SU-DHL-6 (cell line): ENCODE results near the gene CLCF1.

ENCODE experiments used
- H2AFZ ChIP-seq: fragments of 200-600 bp; sonication (generic); 2 replicates; pipeline ENCODE4 v1.6.1; 2014; ENCODE audit warnings: low read depth, mild to moderate bottlenecking, moderate library complexity, mixed read lengths, antibody characterized with exemption, low read length; ENCODE audit not compliant: severe bottlenecking
- H3F3A ChIP-seq: fragments of 200-600 bp; shearing (Covaris generic); 2 replicates; pipeline ENCODE4 v1.6.0; 2016; ENCODE audit warnings: antibody characterized with exemption, mild to moderate bottlenecking; ENCODE audit not compliant: insufficient read depth
- H3K27ac ChIP-seq: fragments of 200-600 bp; sonication (generic); 2 replicates; pipeline ENCODE4 v1.5.1; 2016; ENCODE audit warnings: low read depth, mild to moderate bottlenecking, low read length, moderate library complexity, mixed read lengths
- H3K27me3 ChIP-seq: fragments of 200-600 bp; sonication (generic), shearing (Covaris generic); 2 replicates; pipeline ENCODE4 v1.6.0; 2014; ENCODE audit warnings: mild to moderate bottlenecking, low read length
- H3K36me3 ChIP-seq: fragments of 200-600 bp; sonication (generic); 2 replicates; pipeline ENCODE4 v1.6.1; 2014; ENCODE audit warnings: mild to moderate bottlenecking, low read length, mixed read lengths
- H3K4me2 ChIP-seq: fragments of 300-600, 200-600 bp; shearing (Covaris generic), sonication (generic); 2 replicates; pipeline ENCODE4 v1.6.0; 2014; ENCODE audit warnings: low read length, low read depth, mild to moderate bottlenecking; ENCODE audit not compliant: poor library complexity, severe bottlenecking
- H3K4me3 ChIP-seq: fragments of 200-600 bp; sonication (generic); 2 replicates; pipeline ENCODE4 v1.5.1; 2014; ENCODE audit warnings: antibody characterized with exemption, low read length, mild to moderate bottlenecking, mixed read lengths; ENCODE audit not compliant: insufficient read depth, poor library complexity, severe bottlenecking
- H3K79me2 ChIP-seq: fragments of 200-600 bp; sonication (generic); 2 replicates; pipeline ENCODE4 v1.6.1; 2014; ENCODE audit warnings: mild to moderate bottlenecking, low read length, moderate library complexity; ENCODE audit not compliant: insufficient read depth
- H3K9ac ChIP-seq: fragments of 200-600 bp; sonication (generic); 2 replicates; pipeline ENCODE4 v1.7.0; 2014; ENCODE audit warnings: mild to moderate bottlenecking, low read length
- H3K9me2 ChIP-seq: fragments of 200-600 bp; sonication (generic); replicated peaks from 2 replicates; pipeline ENCODE4 v1.6.1; 2014; ENCODE audit warnings: low read length; ENCODE audit not compliant: insufficient read depth
- H3K9me3 ChIP-seq: fragments of 200-600 bp; sonication (generic); 2 replicates; pipeline ENCODE4 v1.6.1; 2014; ENCODE audit warnings: low read length, mixed read lengths; ENCODE audit not compliant: insufficient read depth
- H4K20me1 ChIP-seq: fragments of 200-600 bp; sonication (generic); 2 replicates; pipeline ENCODE4 v1.6.1; 2014; ENCODE audit warnings: low read depth, mild to moderate bottlenecking, antibody characterized with exemption, low read length, moderate library complexity, mixed read lengths
- EZH2phosphoT487 ChIP-seq: fragments of 200-600 bp; sonication (generic), shearing (Covaris generic); conservative IDR thresholded peaks from 2 replicates; pipeline ENCODE4 v1.6.1; 2018; ENCODE audit warnings: mild to moderate bottlenecking, antibody characterized with exemption, low read length, moderate library complexity, mixed read lengths
- TF ChIP-seq, protein P1 (sequence below): fragments of 200-600 bp; sonication (generic); IDR thresholded peaks from one replicate; pipeline ENCODE4 v1.5.1; 2017; ENCODE audit warnings: antibody characterized with exemption, mild to moderate bottlenecking, low read length, moderate library complexity; ENCODE audit not compliant: insufficient read depth, poor library complexity, severe bottlenecking

The CLCF1 gene

DNA sequence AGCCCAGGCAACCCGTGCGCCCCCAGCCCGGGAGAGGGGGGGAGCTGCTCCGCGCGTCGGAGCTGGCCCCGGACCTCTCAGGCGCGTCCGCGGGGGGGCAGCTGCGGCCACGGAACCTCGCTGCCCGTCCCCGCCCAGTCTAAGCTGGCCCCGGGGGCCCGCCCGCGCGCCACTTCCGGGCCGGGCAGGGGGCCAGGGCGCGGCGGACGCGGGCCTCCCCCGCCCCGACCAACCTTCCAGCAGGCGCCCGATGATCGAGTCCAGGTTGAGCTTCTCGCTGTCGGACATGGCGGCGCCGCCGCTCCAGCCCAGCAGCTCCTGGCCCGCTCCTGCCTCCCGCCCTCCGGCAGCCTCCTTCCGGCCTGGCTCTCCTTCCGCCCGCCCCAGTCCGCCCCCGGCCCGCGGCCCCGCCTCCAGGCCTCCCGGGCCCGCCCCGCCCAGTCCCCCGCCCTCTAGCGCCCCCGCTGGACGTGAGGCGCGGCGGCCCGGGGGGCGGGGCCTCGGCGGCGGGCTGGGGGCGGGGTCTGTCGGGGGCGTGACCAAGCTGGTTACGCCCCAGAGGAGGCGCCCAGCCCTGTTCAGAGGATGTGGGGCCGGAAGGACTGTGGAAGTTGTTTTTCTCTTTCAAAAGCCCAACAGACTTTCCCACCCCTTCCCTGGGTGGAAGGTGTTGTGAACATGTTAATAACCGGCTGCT is 28.2 kb upstream of the CLCF1 start, which contains the start of gene PPP1CA:
TSS of gene PPP1CA (minus strand) at position 364 of the 697 bp plus-strand sequence. CDS start at position 288, 76 bp downstream.
- Histone ChIP-seq H3K4me2 (peak within 1 kb of the TSS; percentile 86), H3K4me3 (peak within 1 kb of the TSS; percentile 88), H3K27me3 (no peaks in the 10 kb centered on the region), H3K79me2 (peaks cover 15% of the 10 kb centered on the region), H3K9me2 (no peaks in the 10 kb centered on the region), H3K9me3 (no peaks in the 10 kb centered on the region), H3K9ac (peak within 1 kb of the TSS; percentile 99), H3K36me3 (no peaks in the 10 kb centered on the region), H2AFZ (no peak within 1 kb of the TSS), H3F3A (peaks cover 25% of the 10 kb centered on the region), H4K20me1 (no peaks in the 10 kb centered on the region), H3K27ac (peak within 1 kb of the TSS; percentile 87)
- TF ChIP-seq, protein P1, sequence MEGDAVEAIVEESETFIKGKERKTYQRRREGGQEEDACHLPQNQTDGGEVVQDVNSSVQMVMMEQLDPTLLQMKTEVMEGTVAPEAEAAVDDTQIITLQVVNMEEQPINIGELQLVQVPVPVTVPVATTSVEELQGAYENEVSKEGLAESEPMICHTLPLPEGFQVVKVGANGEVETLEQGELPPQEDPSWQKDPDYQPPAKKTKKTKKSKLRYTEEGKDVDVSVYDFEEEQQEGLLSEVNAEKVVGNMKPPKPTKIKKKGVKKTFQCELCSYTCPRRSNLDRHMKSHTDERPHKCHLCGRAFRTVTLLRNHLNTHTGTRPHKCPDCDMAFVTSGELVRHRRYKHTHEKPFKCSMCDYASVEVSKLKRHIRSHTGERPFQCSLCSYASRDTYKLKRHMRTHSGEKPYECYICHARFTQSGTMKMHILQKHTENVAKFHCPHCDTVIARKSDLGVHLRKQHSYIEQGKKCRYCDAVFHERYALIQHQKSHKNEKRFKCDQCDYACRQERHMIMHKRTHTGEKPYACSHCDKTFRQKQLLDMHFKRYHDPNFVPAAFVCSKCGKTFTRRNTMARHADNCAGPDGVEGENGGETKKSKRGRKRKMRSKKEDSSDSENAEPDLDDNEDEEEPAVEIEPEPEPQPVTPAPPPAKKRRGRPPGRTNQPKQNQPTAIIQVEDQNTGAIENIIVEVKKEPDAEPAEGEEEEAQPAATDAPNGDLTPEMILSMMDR, result no peak
- no peak for TF ChIP-seq EZH2phosphoT487

DNA sequence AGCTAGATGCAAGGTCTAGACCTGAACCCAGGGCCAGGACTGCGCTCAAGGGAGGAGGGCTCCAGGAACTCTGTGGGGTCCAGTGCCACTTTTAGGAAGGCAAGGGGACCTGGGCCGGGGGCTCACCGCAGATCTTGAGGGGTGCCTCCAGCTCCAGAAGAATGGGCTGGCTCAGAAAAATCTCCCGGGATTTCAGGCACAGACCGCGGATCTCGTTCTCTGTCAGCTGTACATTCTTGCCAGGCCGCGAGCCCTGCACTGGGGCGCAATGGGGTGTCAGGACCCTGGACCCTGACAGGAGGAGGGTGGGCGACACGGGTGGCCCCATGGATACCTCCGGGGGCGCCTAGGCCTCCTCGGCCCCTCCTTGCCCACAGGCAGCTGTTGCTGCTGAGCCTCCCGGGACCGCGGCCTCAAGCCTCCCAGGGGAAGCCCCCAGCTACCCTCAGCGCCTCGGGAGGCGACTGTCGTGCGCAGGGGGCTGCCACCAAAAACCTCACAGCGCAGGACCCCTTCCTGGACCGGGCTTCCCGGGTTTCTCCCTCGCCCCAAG is 27.6 kb upstream of the CLCF1 start:
- H2AFZ ChIP-seq, result no peak overlapping the region
- peak overlapping the region; percentile 88 for H3K4me3 ChIP-seq
- no peaks in the 10 kb centered on the region for H3K27me3 ChIP-seq
- H3K9me2 ChIP-seq, result no peaks in the 10 kb centered on the region
- no peaks in the 10 kb centered on the region for H4K20me1 ChIP-seq
- no peak for TF ChIP-seq EZH2phosphoT487
- TF ChIP-seq, protein P1, result no peak
- peaks cover 25% of the 10 kb centered on the region for H3F3A ChIP-seq
- peak overlapping the region; percentile 86 for H3K4me2 ChIP-seq
- H3K79me2 ChIP-seq, result peaks cover 15% of the 10 kb centered on the region
- H3K27ac ChIP-seq, result peak overlapping the region; percentile 78
- peak overlapping the region; percentile 99 for H3K9ac ChIP-seq
- H3K9me3 ChIP-seq, result no peaks in the 10 kb centered on the region
- H3K36me3 ChIP-seq, result no peaks in the 10 kb centered on the region

DNA sequence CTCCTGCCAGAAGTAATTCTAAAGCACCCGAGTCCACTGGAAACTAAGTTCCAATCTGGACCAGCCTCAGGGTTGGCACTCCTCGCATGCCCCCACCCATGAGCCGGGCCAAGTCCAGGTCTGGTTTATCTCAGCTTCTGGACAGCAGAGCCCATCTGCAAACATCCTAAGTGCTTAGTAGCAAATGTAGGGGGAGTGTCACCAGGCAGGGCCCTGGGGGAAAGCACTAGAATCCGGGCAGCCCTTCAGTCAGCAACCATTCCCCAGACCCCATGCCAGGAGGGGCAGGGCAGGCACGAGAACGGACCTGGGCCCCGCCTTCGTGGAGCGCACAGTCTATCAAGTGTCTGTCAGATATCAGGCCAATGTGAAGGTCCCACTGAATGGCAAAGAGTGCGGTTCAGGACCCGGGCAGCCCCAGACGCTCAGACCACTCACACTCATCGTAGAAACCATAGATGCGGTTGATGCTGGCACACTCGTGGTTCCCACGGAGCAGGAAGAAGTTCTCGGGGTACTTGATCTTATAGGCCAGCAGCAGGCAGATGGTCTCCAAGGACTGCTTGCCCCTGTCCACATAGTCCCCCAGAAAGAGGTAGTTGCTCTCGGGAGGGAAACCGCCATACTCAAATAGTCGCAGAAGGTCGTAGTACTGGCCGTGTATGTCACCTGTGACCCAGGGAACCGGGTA is 27.0 kb upstream of the CLCF1 start:
- no peaks in the 10 kb centered on the region for H3K9me3 ChIP-seq
- peaks cover 25% of the 10 kb centered on the region for H3F3A ChIP-seq
- H4K20me1 ChIP-seq, result no peaks in the 10 kb centered on the region
- H2AFZ ChIP-seq, result no peak overlapping the region
- H3K4me2 ChIP-seq, result peak overlapping the region; percentile 86
- H3K36me3 ChIP-seq, result no peaks in the 10 kb centered on the region
- peak overlapping the region; percentile 99 for H3K9ac ChIP-seq
- H3K27me3 ChIP-seq, result no peaks in the 10 kb centered on the region
- H3K27ac ChIP-seq, result peak overlapping the region; percentile 78
- peaks cover 15% of the 10 kb centered on the region for H3K79me2 ChIP-seq
- H3K4me3 ChIP-seq, result peak overlapping the region; percentile 88
- no peak for TF ChIP-seq EZH2phosphoT487
- TF ChIP-seq, protein P1, result no peak
- H3K9me2 ChIP-seq, result no peaks in the 10 kb centered on the region
